Measurements from ENCODE around the gene PLEKHA8. TPM values are rescaled to one million over a fixed set of nuclear protein-coding genes. Genes with fewer than 3 reads are reported as not detected.

Gene PLEKHA8
- total RNA-seq, 4 donors from 2014 or later: 5.7 to 12.4 (median 7.2) TPM

DNA sequence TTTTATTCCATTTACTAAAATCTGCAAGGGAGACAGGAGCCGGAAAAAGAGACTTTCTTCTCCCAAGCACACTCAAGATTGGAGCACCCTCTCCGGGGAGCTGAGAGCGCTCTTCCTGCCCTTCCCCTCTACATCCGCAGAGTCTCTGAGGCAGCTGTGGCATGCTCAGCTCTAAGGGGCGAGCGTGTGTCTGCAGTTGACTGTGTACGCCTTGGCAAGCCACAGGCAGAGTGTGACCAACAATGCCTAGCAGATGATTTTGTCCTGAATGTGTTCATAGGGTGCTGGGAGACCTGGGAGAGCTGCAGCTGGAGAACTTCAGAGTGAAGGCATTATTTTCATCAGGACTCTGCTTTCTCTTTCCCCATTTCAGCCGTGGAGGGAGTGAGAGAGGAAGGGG lies 127.3 kb downstream of the PLEKHA8 start:
- TF ChIP-seq POLR2AphosphoS5 (IDR thresholded peaks at IDR 0.05) (no peak), EP300 (IDR thresholded peaks at IDR 0.05) (no peak), POLR2A (IDR thresholded peaks at IDR 0.05) (no peak)
- TF ChIP-seq, protein P1, sequence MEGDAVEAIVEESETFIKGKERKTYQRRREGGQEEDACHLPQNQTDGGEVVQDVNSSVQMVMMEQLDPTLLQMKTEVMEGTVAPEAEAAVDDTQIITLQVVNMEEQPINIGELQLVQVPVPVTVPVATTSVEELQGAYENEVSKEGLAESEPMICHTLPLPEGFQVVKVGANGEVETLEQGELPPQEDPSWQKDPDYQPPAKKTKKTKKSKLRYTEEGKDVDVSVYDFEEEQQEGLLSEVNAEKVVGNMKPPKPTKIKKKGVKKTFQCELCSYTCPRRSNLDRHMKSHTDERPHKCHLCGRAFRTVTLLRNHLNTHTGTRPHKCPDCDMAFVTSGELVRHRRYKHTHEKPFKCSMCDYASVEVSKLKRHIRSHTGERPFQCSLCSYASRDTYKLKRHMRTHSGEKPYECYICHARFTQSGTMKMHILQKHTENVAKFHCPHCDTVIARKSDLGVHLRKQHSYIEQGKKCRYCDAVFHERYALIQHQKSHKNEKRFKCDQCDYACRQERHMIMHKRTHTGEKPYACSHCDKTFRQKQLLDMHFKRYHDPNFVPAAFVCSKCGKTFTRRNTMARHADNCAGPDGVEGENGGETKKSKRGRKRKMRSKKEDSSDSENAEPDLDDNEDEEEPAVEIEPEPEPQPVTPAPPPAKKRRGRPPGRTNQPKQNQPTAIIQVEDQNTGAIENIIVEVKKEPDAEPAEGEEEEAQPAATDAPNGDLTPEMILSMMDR (IDR thresholded peaks at IDR 0.05): no peak
- no peak for DNase-seq (ENCODE audit: low spot score in 2 of 2)
- Histone ChIP-seq H3K4me1 (peaks cover 12% of the 10 kb centered on the region), H3K4me3 (no peak overlapping the region), H3K27ac (no peak overlapping the region), H3K27me3 (no peaks in the 10 kb centered on the region), H3K9me3 (no peaks in the 10 kb centered on the region), H3K36me3 (peaks cover 37% of the 10 kb centered on the region)
- whole genome bisulfite sequencing: 85% methylated on average over 8 of the region's 8 CpGs

DNA sequence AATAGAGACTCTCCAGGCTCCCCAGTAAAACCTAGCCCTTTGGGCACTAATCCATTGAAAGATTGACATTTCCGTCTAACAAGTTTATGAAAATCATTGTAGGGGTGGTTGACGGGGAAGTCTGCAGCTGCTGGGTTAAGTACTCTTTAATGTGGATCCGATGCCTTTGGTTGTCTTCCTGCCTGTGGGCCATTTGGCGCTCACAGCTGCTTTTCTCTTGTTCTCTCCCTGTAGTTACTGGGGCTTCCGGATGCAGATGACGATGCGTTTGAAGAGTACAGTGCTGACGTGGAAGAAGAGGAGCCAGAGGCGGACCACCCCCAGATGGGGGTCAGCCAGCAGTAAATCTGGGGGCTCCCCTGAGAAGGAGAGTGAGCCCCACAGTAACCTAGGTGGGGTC lies 129.0 kb downstream of the PLEKHA8 start:
- Histone ChIP-seq H3K27ac (no peak overlapping the region), H3K4me3 (no peak overlapping the region), H3K36me3 (peaks cover 31% of the 10 kb centered on the region), H3K9me3 (no peaks in the 10 kb centered on the region), H3K4me1 (peaks cover 14% of the 10 kb centered on the region), H3K27me3 (no peaks in the 10 kb centered on the region)
- 81% methylated on average over 9 of the region's 9 CpGs for WGBS
- TF ChIP-seq POLR2AphosphoS5 (IDR thresholded peaks at IDR 0.05): no peak
- no peak for TF ChIP-seq EP300 (IDR thresholded peaks at IDR 0.05)
- no peak for TF ChIP-seq POLR2A (IDR thresholded peaks at IDR 0.05)
- TF ChIP-seq, protein P1 (IDR thresholded peaks at IDR 0.05): no peak
- no peak for DNase-seq (ENCODE audit: low spot score in 2 of 2)

DNA sequence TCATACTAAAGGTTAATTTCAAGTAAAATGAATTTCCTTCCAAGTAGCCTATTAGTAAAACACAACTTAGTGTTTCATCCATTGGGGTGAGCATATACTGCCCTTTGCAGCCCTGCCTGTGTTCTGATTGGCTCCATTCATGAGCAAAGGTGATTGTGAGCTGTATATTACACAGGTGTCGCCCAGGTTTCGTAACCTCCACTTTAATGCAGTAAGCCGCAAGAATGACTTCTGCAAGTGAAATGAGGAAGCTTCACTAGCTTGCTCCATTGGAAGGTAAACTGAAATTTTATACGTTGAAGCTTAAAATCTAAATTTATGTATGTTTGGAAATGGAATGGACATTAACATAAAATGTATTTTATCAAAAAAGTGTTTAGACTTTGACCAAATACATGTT lies 131.0 kb downstream of the PLEKHA8 start:
- WGBS: 87% methylated on average over 4 of the region's 4 CpGs
- no peak for TF ChIP-seq POLR2A (IDR thresholded peaks at IDR 0.05)
- TF ChIP-seq POLR2AphosphoS5 (IDR thresholded peaks at IDR 0.05): no peak
- TF ChIP-seq, protein P1 (IDR thresholded peaks at IDR 0.05): no peak
- no peak for TF ChIP-seq EP300 (IDR thresholded peaks at IDR 0.05)
- Histone ChIP-seq H3K36me3 (peaks cover 22% of the 10 kb centered on the region), H3K27ac (no peak overlapping the region), H3K4me1 (peaks cover 33% of the 10 kb centered on the region), H3K27me3 (no peaks in the 10 kb centered on the region), H3K4me3 (no peak overlapping the region), H3K9me3 (no peaks in the 10 kb centered on the region)
- no peak for DNase-seq (ENCODE audit: low spot score in 2 of 2)

DNA sequence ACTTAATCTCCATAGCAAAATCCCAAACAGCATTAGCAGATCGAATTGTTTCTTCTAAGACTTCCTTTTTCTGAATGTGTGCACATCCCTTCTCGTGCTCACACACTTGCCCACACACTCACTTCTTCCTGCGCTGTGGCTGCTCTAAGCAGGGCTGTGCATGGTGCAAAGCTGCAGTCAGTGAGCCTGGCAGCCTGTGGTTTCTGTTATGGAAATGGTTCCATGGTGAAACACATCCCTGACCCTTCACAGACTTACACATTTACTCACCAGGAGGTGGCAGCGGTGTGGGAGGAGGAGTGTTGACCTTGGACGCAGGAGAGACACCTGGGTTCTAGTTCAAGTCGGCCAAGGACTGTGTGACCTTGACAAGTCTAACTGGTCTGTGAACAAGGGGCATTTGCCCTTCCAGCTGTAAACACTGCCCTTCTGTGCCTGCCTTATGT lies 131.5 kb downstream of the PLEKHA8 start:
- TF ChIP-seq, protein P1 (IDR thresholded peaks at IDR 0.05): no peak
- Histone ChIP-seq H3K4me1 (peaks cover 38% of the 10 kb centered on the region), H3K36me3 (peaks cover 16% of the 10 kb centered on the region), H3K9me3 (no peaks in the 10 kb centered on the region), H3K27me3 (no peaks in the 10 kb centered on the region), H3K4me3 (no peak overlapping the region), H3K27ac (no peak overlapping the region)
- no peak for DNase-seq (ENCODE audit: low spot score in 2 of 2)
- 61% methylated on average over 6 of the region's 6 CpGs for WGBS

DNA sequence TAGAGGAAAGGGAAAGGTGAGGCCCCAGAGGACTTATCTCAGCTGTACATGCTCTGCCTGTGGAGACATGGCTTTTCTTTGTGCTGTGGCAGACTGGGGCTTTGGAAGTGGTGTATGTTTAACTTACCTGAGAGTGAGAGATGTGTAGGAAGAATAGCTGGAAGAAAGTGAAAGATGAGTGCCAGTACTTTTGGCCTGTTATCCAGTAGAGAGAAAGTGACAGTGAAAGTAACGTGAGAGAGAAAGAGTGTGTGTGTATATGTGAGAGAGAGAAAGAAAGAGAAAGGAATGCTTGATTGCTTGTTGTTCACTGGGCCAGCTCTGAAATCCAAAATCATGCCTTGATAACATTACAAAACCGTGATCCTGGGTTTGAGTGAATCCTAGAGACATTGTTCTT lies 132.1 kb downstream of the PLEKHA8 start:
- Histone ChIP-seq H3K9me3 (no peaks in the 10 kb centered on the region), H3K4me3 (no peak overlapping the region), H3K27me3 (no peaks in the 10 kb centered on the region), H3K36me3 (peaks cover 13% of the 10 kb centered on the region), H3K27ac (no peak overlapping the region), H3K4me1 (peaks cover 44% of the 10 kb centered on the region)
- DNase-seq (ENCODE audit: low spot score in 2 of 2): no peak
- WGBS: 83% methylated on average over 2 of the region's 2 CpGs
- TF ChIP-seq, protein P1 (IDR thresholded peaks at IDR 0.05): no peak
- TF ChIP-seq POLR2AphosphoS5 (IDR thresholded peaks at IDR 0.05): no peak
- no peak for TF ChIP-seq EP300 (IDR thresholded peaks at IDR 0.05)
- TF ChIP-seq POLR2A (IDR thresholded peaks at IDR 0.05): no peak

Data from suprapubic skin (tissue), 4 donors.